Measurements from ENCODE around the gene GSX2. TPM values are rescaled to one million over a fixed set of nuclear protein-coding genes. Genes with fewer than 3 reads are reported as not detected.
"Not testable (repeated sequence)": the region's sequence is repeated elsewhere in the genome, so short reads cannot be mapped to it uniquely, and the experiment has no call there.

Gene GSX2
- total RNA-seq (2014; rRNA removed; shearing (Covaris generic)) (not detected in 2 replicates), polyA plus RNA-seq (2016; fragmentation: Nextera tagmentation; extraction: Ambion mirVana) (not detected in 2 replicates)

- Histone ChIP-seq H4K20me1 (ENCODE audit: insufficient read depth) (no peaks in the 10 kb centered on the region), H3K79me2 (ENCODE audit: insufficient read depth) (no peaks in the 10 kb centered on the region), H3F3A (ENCODE audit: insufficient read depth) (peaks cover 5% of the 10 kb centered on the region; the same call in 1 of the 2 replicates), H2AFZ (peak within 1 kb of the TSS; percentile 80), H3K9me3 (ENCODE audit: low read depth) (no peaks in the 10 kb centered on the region), H3K9me2 (ENCODE audit: insufficient read depth) (no peaks in the 10 kb centered on the region), H3K4me1 (ENCODE audit: insufficient read depth) (no peaks in the 10 kb centered on the region), H3K9ac (peak within 1 kb of the TSS; percentile 44), H3K27me3 (replicated peaks; ENCODE audit: insufficient read depth) (peaks cover 22% of the 10 kb centered on the region), H3K4me2 (ENCODE audit: unreplicated experiment) (peak within 1 kb of the TSS; percentile 84), H3K27ac (no peak within 1 kb of the TSS), H3K36me3 (ENCODE audit: low read depth) (no peaks in the 10 kb centered on the region), H3K4me3 (peak within 1 kb of the TSS; percentile 67)
- DNase-seq, result peak; percentile 77
- 6 to 8% methylated on average over 52 to 66 of the region's 66 CpGs for WGBS, 2 experiments (ENCODE audit: low coverage in 1 of 2, low lambda C conversion rate in 2 of 2, missing lambda C conversion rate in 2 of 2)
- in situ Hi-C loops (cut with MboI), result no loop called here
- TF ChIP-seq EZH2phosphoT487 (IDR thresholded peaks at IDR 0.05; ENCODE audit: insufficient read depth, low read depth), result no peak
- TF ChIP-seq EZH2 (IDR thresholded peaks at IDR 0.05; ENCODE audit: insufficient read depth, poor library complexity, severe bottlenecking), result no peak
Observed at GRCh38 chr4:54099748-54100574, at the start of gene GSX2. GSX2 (plus strand) TSS chr4:54100163; CDS start chr4:54100345, 182 bp downstream.

- H3K9me3 ChIP-seq (ENCODE audit: low read depth), result no peaks in the 10 kb centered on the region
- peak overlapping the region; percentile 22 for H3K27ac ChIP-seq
- H3K79me2 ChIP-seq (ENCODE audit: insufficient read depth), result peaks cover 91% of the 10 kb centered on the region
- H3K36me3 ChIP-seq (ENCODE audit: low read depth), result peaks cover 21% of the 10 kb centered on the region
- H3K9me2 ChIP-seq (ENCODE audit: insufficient read depth), result no peaks in the 10 kb centered on the region
- H3K4me2 ChIP-seq (ENCODE audit: unreplicated experiment), result peak overlapping the region; percentile 51
- peaks cover 42% of the 10 kb centered on the region for H3F3A ChIP-seq (ENCODE audit: insufficient read depth)
- peaks cover 48% of the 10 kb centered on the region for H3K4me1 ChIP-seq (ENCODE audit: insufficient read depth)
- TF ChIP-seq EZH2 (IDR thresholded peaks at IDR 0.05; ENCODE audit: insufficient read depth, poor library complexity, severe bottlenecking) (no peak), EZH2phosphoT487 (IDR thresholded peaks at IDR 0.05; ENCODE audit: insufficient read depth, low read depth) (no peak)
- no peak overlapping the region for H3K9ac ChIP-seq
- DNase-seq, result peak; percentile 41
- 35 to 37% methylated on average over 1 of the region's 1 CpG for WGBS, 2 experiments (ENCODE audit: low coverage in 1 of 2, low lambda C conversion rate in 2 of 2, missing lambda C conversion rate in 2 of 2)
- H2AFZ ChIP-seq, result no peak overlapping the region
- H3K4me3 ChIP-seq, result no peak overlapping the region
- in situ Hi-C loops (cut with MboI), result no loop called here
- no peaks in the 10 kb centered on the region for H3K27me3 ChIP-seq (replicated peaks; ENCODE audit: insufficient read depth)
- peaks cover 58% of the 10 kb centered on the region; the same call in 1 of the 2 replicates for H4K20me1 ChIP-seq (ENCODE audit: insufficient read depth)
Observed at GRCh38 chr4:54050214-54050904, 49.6 kb upstream of the GSX2 start.

GRCh38 chr4:54053322-54053721 is 46.6 kb upstream of the GSX2 start:
- DNase-seq; H3K9me2 ChIP-seq (ENCODE audit: insufficient read depth); H3K9me3 ChIP-seq (ENCODE audit: low read depth); H3K27ac ChIP-seq; H3K27me3 ChIP-seq (replicated peaks; ENCODE audit: insufficient read depth); H3K9ac ChIP-seq; H3K4me2 ChIP-seq (ENCODE audit: unreplicated experiment); H3K4me3 ChIP-seq; H2AFZ ChIP-seq; in situ Hi-C loops (cut with MboI): not testable (repeated sequence)
- Histone ChIP-seq H3K4me1 (ENCODE audit: insufficient read depth) (peaks cover 73% of the 10 kb centered on the region), H3F3A (ENCODE audit: insufficient read depth) (peaks cover 46% of the 10 kb centered on the region), H3K36me3 (ENCODE audit: low read depth) (peaks cover 16% of the 10 kb centered on the region), H3K79me2 (ENCODE audit: insufficient read depth) (peaks cover 100% of the 10 kb centered on the region), H4K20me1 (ENCODE audit: insufficient read depth) (peaks cover 82% of the 10 kb centered on the region)
- 79 to 83% methylated on average over 5 of the region's 5 CpGs for WGBS, 2 experiments (ENCODE audit: low coverage in 1 of 2, low lambda C conversion rate in 2 of 2, missing lambda C conversion rate in 2 of 2)

- Histone ChIP-seq H3K27ac (no peak overlapping the region), H3K27me3 (replicated peaks; ENCODE audit: insufficient read depth) (no peaks in the 10 kb centered on the region), H2AFZ (no peak overlapping the region), H3K9me2 (ENCODE audit: insufficient read depth) (no peaks in the 10 kb centered on the region), H3K4me2 (ENCODE audit: unreplicated experiment) (no peak overlapping the region), H3K9ac (no peak overlapping the region), H3K9me3 (ENCODE audit: low read depth) (no peaks in the 10 kb centered on the region), H3K79me2 (ENCODE audit: insufficient read depth) (peaks cover 100% of the 10 kb centered on the region), H4K20me1 (ENCODE audit: insufficient read depth) (peaks cover 77% of the 10 kb centered on the region), H3K36me3 (ENCODE audit: low read depth) (peaks cover 7% of the 10 kb centered on the region), H3F3A (ENCODE audit: insufficient read depth) (peaks cover 35% of the 10 kb centered on the region), H3K4me3 (no peak overlapping the region), H3K4me1 (ENCODE audit: insufficient read depth) (peaks cover 72% of the 10 kb centered on the region)
- in situ Hi-C loops (cut with MboI), result no loop called here
- WGBS, 2 experiments (ENCODE audit: low coverage in 1 of 2, low lambda C conversion rate in 2 of 2, missing lambda C conversion rate in 2 of 2), result 99 to 100% methylated on average over 2 of the region's 2 CpGs
- TF ChIP-seq EZH2phosphoT487 (IDR thresholded peaks at IDR 0.05; ENCODE audit: insufficient read depth, low read depth) (no peak), EZH2 (IDR thresholded peaks at IDR 0.05; ENCODE audit: insufficient read depth, poor library complexity, severe bottlenecking) (no peak)
- no peak for DNase-seq
Observed at GRCh38 chr4:54054501-54054900, 45.5 kb upstream of the GSX2 start.

All from GM23248 (cell line).